Neural cell (in vitro differentiated cells): ENCODE results near the gene NHEJ1. TPM values are rescaled to one million over a fixed set of nuclear protein-coding genes. Genes with fewer than 3 reads are reported as not detected.

Source experiments
- H2AFZ ChIP-seq: fragments of 200-600, 300-800 bp; sonication (generic), shearing (Covaris generic); 2 replicates; pipeline ENCODE4 v1.6.0; 2014; ENCODE audit warnings: low read depth, mild to moderate bottlenecking, antibody characterized with exemption, low read length, moderate library complexity
- H3F3A ChIP-seq: fragments of 200-600 bp; shearing (Covaris generic); 2 replicates; pipeline ENCODE4 v1.6.1; 2016; ENCODE audit warnings: mild to moderate bottlenecking, moderate library complexity, mixed read lengths, antibody characterized with exemption, low read length; ENCODE audit not compliant: insufficient read depth, poor library complexity, severe bottlenecking
- H3K27ac ChIP-seq: fragments of 200-600, 300-800 bp; sonication (generic), shearing (Covaris generic); 2 replicates; pipeline ENCODE4 v1.5.1; 2014; ENCODE audit warnings: mild to moderate bottlenecking, low read length, moderate library complexity
- H3K27me3 ChIP-seq: fragments of 300-800, 200-600 bp; sonication (generic), shearing (Covaris generic); 2 replicates; pipeline ENCODE4 v1.6.0; 2014; ENCODE audit warnings: mild to moderate bottlenecking, low read depth, low read length, moderate library complexity; ENCODE audit not compliant: insufficient read depth
- H3K36me3 ChIP-seq: fragments of 300-800, 200-600 bp; sonication (generic), shearing (Covaris generic); 2 replicates; pipeline ENCODE4 v1.5.1; 2014; ENCODE audit warnings: mild to moderate bottlenecking, antibody characterized with exemption, low read length, moderate library complexity; ENCODE audit not compliant: insufficient read depth
- H3K4me2 ChIP-seq: fragments of 300-800, 200-600 bp; sonication (generic), shearing (Covaris generic); 2 replicates; pipeline ENCODE4 v1.6.0; 2014; ENCODE audit warnings: mild to moderate bottlenecking, low read length
- H3K4me3 ChIP-seq: fragments of 300-800, 200-600 bp; sonication (generic), shearing (Covaris generic); 2 replicates; pipeline ENCODE4 v1.5.1; 2014; ENCODE audit warnings: mild to moderate bottlenecking, low read length, moderate library complexity
- H3K79me2 ChIP-seq: fragments of 200-600 bp; shearing (Covaris generic); replicated peaks from 2 replicates; pipeline ENCODE4 v1.6.0; 2014; ENCODE audit warnings: mild to moderate bottlenecking, low read length, moderate library complexity; ENCODE audit not compliant: insufficient read depth
- H3K9ac ChIP-seq: fragments of 300-800, 200-600 bp; sonication (generic), shearing (Covaris generic); 2 replicates; pipeline ENCODE4 v1.6.1; 2016; ENCODE audit warnings: mild to moderate bottlenecking, low read length, mixed read lengths
- H3K9me2 ChIP-seq: fragments of 200-600 bp; shearing (Covaris generic); 2 replicates; pipeline ENCODE4 v1.6.1; 2016; ENCODE audit warnings: mild to moderate bottlenecking, low read length, mixed read lengths; ENCODE audit not compliant: insufficient read depth
- H3K9me3 ChIP-seq: fragments of 200-600, 300-800 bp; sonication (generic), shearing (Covaris generic); 2 replicates; pipeline ENCODE4 v1.6.1; 2016; ENCODE audit warnings: mild to moderate bottlenecking, mixed run types, low read length, moderate library complexity, mixed read lengths
- H4K20me1 ChIP-seq: fragments of 200-600 bp; shearing (Covaris generic); 2 replicates; pipeline ENCODE4 v1.6.1; 2016; ENCODE audit warnings: mild to moderate bottlenecking, mixed run types; ENCODE audit not compliant: insufficient read depth
- EP300 ChIP-seq: fragments of 450-650 bp; conservative IDR thresholded peaks from 2 replicates; pipeline ENCODE4 v1.6.1; 2014; ENCODE audit warnings: antibody characterized with exemption, mild to moderate bottlenecking, moderate library complexity; ENCODE audit not compliant: poor library complexity, severe bottlenecking
- EZH2 ChIP-seq: fragments of 200-600, 300-800 bp; shearing (Covaris generic), sonication (generic); IDR thresholded peaks from 2 replicates; pipeline ENCODE4 v1.6.1; 2014; ENCODE audit warnings: antibody characterized with exemption, low read length, borderline replicate concordance, mild to moderate bottlenecking; ENCODE audit not compliant: insufficient read depth, poor library complexity, severe bottlenecking
- MXI1 ChIP-seq: fragments of 450-650 bp; conservative IDR thresholded peaks from 2 replicates; pipeline ENCODE4 v1.6.1; 2014; ENCODE audit warnings: antibody characterized with exemption, mild to moderate bottlenecking; ENCODE audit not compliant: poor library complexity, severe bottlenecking
- POLR2AphosphoS5 ChIP-seq: IDR thresholded peaks from 2 replicates; pipeline ENCODE4 v1.6.1; 2012
- RAD21 ChIP-seq: fragments of 450-650 bp; conservative IDR thresholded peaks from 2 replicates; pipeline ENCODE4 v1.6.1; 2014; ENCODE audit warnings: antibody characterized with exemption, mild to moderate bottlenecking, moderate library complexity
- SMC3 ChIP-seq: fragments of 450-650 bp; conservative IDR thresholded peaks from 2 replicates; pipeline ENCODE4 v1.6.1; 2014; ENCODE audit warnings: antibody characterized with exemption, mild to moderate bottlenecking, moderate library complexity; ENCODE audit not compliant: poor library complexity
- TAF1 ChIP-seq: IDR thresholded peaks from 2 replicates; pipeline ENCODE4 v1.6.1; 2012; ENCODE audit warnings: low read depth
- polyA plus RNA-seq: library from polyadenylated mRNA; depleted of rRNA; stranded (reverse); fragments of >200 nt; gene quantifications from 2 replicates; pipeline ENCODE4 v1.2.3, GENCODE V29; 2014
- TF ChIP-seq, protein P1 (sequence below): IDR thresholded peaks from 2 replicates; pipeline ENCODE4 v1.6.1; 2012; ENCODE audit warnings: borderline replicate concordance
- TF ChIP-seq, protein P2 (sequence below): fragments of 450-650 bp; IDR thresholded peaks from 2 replicates; pipeline ENCODE4 v1.5.1; 2014; ENCODE audit warnings: antibody characterized with exemption, mild to moderate bottlenecking, moderate library complexity; ENCODE audit not compliant: poor library complexity, severe bottlenecking

NHEJ1 gene
- polyA plus RNA-seq, 1 donor from 2014 or later: 12.7 TPM

DNA sequence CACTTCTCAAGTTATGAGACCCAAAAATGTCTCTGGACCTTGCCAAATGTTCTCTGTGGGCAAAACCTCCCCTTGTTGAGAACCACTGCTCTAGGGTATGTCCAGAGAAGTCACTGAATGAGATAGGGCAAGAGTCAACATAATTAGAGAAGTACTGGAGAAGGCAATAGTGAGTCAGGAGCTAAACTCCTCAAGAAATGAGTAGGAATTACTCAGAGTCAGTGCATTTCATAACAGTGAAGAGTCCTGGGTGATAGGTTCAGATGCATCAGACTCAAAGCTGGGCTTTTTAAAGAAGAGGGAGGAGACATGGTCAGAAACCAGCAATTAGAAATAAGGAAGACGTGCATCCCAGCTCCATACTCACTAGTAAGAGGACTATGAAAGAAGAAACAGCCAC is 61.3 kb downstream of the NHEJ1 start:
- Histone ChIP-seq H3K27me3 (no peaks in the 10 kb centered on the region), H3K9me2 (no peaks in the 10 kb centered on the region), H3K4me3 (no peak overlapping the region), H3F3A (no peaks in the 10 kb centered on the region), H3K9ac (no peak overlapping the region), H3K4me2 (no peak overlapping the region), H3K27ac (no peak overlapping the region), H3K36me3 (no peaks in the 10 kb centered on the region), H2AFZ (no peak overlapping the region), H3K9me3 (no peaks in the 10 kb centered on the region), H3K79me2 (no peaks in the 10 kb centered on the region), H4K20me1 (no peaks in the 10 kb centered on the region)
- TF ChIP-seq, protein P1, sequence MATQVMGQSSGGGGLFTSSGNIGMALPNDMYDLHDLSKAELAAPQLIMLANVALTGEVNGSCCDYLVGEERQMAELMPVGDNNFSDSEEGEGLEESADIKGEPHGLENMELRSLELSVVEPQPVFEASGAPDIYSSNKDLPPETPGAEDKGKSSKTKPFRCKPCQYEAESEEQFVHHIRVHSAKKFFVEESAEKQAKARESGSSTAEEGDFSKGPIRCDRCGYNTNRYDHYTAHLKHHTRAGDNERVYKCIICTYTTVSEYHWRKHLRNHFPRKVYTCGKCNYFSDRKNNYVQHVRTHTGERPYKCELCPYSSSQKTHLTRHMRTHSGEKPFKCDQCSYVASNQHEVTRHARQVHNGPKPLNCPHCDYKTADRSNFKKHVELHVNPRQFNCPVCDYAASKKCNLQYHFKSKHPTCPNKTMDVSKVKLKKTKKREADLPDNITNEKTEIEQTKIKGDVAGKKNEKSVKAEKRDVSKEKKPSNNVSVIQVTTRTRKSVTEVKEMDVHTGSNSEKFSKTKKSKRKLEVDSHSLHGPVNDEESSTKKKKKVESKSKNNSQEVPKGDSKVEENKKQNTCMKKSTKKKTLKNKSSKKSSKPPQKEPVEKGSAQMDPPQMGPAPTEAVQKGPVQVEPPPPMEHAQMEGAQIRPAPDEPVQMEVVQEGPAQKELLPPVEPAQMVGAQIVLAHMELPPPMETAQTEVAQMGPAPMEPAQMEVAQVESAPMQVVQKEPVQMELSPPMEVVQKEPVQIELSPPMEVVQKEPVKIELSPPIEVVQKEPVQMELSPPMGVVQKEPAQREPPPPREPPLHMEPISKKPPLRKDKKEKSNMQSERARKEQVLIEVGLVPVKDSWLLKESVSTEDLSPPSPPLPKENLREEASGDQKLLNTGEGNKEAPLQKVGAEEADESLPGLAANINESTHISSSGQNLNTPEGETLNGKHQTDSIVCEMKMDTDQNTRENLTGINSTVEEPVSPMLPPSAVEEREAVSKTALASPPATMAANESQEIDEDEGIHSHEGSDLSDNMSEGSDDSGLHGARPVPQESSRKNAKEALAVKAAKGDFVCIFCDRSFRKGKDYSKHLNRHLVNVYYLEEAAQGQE: no peak
- TF ChIP-seq, protein P2, sequence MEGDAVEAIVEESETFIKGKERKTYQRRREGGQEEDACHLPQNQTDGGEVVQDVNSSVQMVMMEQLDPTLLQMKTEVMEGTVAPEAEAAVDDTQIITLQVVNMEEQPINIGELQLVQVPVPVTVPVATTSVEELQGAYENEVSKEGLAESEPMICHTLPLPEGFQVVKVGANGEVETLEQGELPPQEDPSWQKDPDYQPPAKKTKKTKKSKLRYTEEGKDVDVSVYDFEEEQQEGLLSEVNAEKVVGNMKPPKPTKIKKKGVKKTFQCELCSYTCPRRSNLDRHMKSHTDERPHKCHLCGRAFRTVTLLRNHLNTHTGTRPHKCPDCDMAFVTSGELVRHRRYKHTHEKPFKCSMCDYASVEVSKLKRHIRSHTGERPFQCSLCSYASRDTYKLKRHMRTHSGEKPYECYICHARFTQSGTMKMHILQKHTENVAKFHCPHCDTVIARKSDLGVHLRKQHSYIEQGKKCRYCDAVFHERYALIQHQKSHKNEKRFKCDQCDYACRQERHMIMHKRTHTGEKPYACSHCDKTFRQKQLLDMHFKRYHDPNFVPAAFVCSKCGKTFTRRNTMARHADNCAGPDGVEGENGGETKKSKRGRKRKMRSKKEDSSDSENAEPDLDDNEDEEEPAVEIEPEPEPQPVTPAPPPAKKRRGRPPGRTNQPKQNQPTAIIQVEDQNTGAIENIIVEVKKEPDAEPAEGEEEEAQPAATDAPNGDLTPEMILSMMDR: no peak
- TF ChIP-seq POLR2AphosphoS5 (no peak), MXI1 (no peak), EP300 (no peak)

DNA sequence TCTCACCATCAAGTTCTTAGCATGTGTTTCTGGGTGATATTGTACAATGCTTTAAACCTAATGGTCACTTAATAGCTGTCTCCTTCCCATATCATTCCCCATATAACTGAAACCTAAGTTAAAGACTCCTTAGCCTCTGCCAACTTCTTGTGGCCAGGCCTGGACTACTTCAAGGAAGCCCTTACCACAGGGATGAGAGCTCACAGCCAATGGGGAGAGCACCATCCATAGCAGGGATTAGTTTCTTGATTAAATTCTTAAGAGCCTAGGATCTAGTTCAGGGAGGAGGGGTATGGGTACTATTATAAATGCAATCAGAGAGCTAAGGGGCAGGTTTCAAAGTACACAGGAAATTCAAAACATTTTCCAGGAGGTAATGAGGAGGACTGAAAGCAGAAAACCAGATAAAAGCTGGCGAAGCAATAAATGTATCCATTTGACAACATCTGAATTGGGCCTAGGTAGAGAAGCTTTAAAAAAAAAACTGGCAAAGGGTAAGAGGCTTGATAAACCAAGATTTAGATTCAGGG is 65.1 kb downstream of the NHEJ1 start:
- no peaks in the 10 kb centered on the region for H3K79me2 ChIP-seq
- H3K27ac ChIP-seq: no peak overlapping the region
- H3K27me3 ChIP-seq: no peaks in the 10 kb centered on the region
- H3K4me2 ChIP-seq: no peak overlapping the region
- H3K9me3 ChIP-seq: no peaks in the 10 kb centered on the region
- H2AFZ ChIP-seq: no peak overlapping the region
- TF ChIP-seq, protein P2: no peak
- TF ChIP-seq EP300: no peak
- TF ChIP-seq MXI1: no peak
- H4K20me1 ChIP-seq: no peaks in the 10 kb centered on the region
- H3K9me2 ChIP-seq: no peaks in the 10 kb centered on the region
- H3K4me3 ChIP-seq: no peak overlapping the region
- no peaks in the 10 kb centered on the region for H3K36me3 ChIP-seq
- H3K9ac ChIP-seq: no peak overlapping the region
- no peaks in the 10 kb centered on the region for H3F3A ChIP-seq

DNA sequence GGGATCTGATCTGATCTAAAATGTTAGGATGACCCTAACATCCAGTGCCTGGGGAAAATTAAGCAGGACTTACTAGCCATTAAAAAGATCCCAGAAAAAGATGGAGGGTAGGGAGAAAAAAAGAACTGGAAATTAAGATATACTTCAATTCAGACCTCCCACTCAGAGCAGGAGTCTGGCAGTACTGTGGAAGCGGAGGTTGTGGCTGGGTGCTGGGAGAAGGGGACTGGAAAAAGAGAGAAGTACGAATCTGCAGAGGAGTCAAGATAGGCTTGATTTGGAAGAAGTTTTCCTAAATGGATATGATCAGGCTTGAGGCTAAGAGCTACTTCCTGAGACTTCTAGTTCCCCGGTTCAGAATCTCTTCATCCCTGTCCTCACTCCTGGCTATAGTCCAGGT is 66.4 kb downstream of the NHEJ1 start:
- H3K27me3 ChIP-seq: no peaks in the 10 kb centered on the region
- TF ChIP-seq TAF1: no peak
- no peak for TF ChIP-seq POLR2AphosphoS5
- no peak for TF ChIP-seq SMC3
- no peak for TF ChIP-seq EZH2
- TF ChIP-seq RAD21: no peak
- TF ChIP-seq MXI1: no peak
- TF ChIP-seq EP300: no peak
- TF ChIP-seq, protein P2: no peak

More for the DNA sequence above, 66.4 kb downstream of the NHEJ1 start:
- Histone ChIP-seq H3K9ac (no peak overlapping the region), H3K9me3 (no peaks in the 10 kb centered on the region), H3K9me2 (no peaks in the 10 kb centered on the region), H4K20me1 (no peaks in the 10 kb centered on the region), H3K4me2 (no peak overlapping the region), H3K79me2 (no peaks in the 10 kb centered on the region), H2AFZ (no peak overlapping the region), H3K36me3 (no peaks in the 10 kb centered on the region), H3K4me3 (no peak overlapping the region), H3K27ac (no peak overlapping the region), H3F3A (no peaks in the 10 kb centered on the region)
